Right cardiac atrium (tissue), 5 donors: ENCODE measurements around the gene DPYSL5. TPM values are rescaled to one million over a fixed set of nuclear protein-coding genes. Genes with fewer than 3 reads are reported as not detected.

Experiments
- ATAC-seq, 2 donors: fragments of 200-7000 bp; cut with Tn5 transposase; one replicate each; pipeline versions ENCODE4 v1.8.0 to v1.9.1; 2020; ENCODE audit warnings: moderate library complexity in 2 of 2, mild to moderate bottlenecking in 1 of 2
- DNase-seq, 3 donors: peaks; one replicate each; pipeline ENCODE4 v3.0.0-alpha.2; 2020
- H3K27ac ChIP-seq: one replicate; pipeline ENCODE4 v1.5.1; 2013; ENCODE audit warnings: mild to moderate bottlenecking, low read length, control low read depth, moderate library complexity
- H3K27me3 ChIP-seq: one replicate; pipeline ENCODE4 v1.6.1; 2013; ENCODE audit not compliant: control insufficient read depth, insufficient read depth
- H3K4me1 ChIP-seq: one replicate; pipeline ENCODE4 v1.6.1; 2013; ENCODE audit warnings: low read length; ENCODE audit not compliant: control insufficient read depth, insufficient read depth
- H3K4me3 ChIP-seq: one replicate; pipeline ENCODE4 v1.5.1; 2013; ENCODE audit warnings: low read length, control low read depth
- H3K9me3 ChIP-seq: one replicate; pipeline ENCODE4 v1.6.1; 2013; ENCODE audit warnings: low read length; ENCODE audit not compliant: control insufficient read depth
- WGBS: extraction: QIAGEN DNeasy Blood & Tissue Kit; methylation state at CpG from one replicate; pipeline ENCODE4 v1.1.7; 2013; 5-methylcytosine and 5-hydroxymethylcytosine counted together
- intact Hi-C, 4 donors: fragments of 100-400 bp; cut with DNase I; formaldehyde crosslinking; loops; one replicate each; pipeline versions ENCODE4 v1.11.0 to v1.14.0; 2022 to 2023
- polyA plus RNA-seq: library from polyadenylated mRNA; stranded (reverse); fragments of 200-250 nt; gene quantifications from one replicate; pipeline ENCODE4 v1.2.3, GENCODE V29; 2013
- total RNA-seq, 4 donors: library from RNA; stranded (reverse); fragmentation: NEBNext Ultra II Directional; extraction: Animal tissue kit (Norgen Biotek cat#: 25700); gene quantifications; one replicate each; pipeline ENCODE4 v1.2.1, GENCODE V29; 2021
- donor health status: healthy with polysubstance abuse.
- donor health status: DM: no; HTN: yes; CAD: no.
- donor health status: DM: no; HTN: no; CAD: no.
- donor health status: DM: no; HTN: yes; CAD: no; lungs with severe emphysema.
- donor health status: DM: yes; HTN: yes; CAD: no.

DPYSL5 gene
- total and polyA plus RNA-seq, 5 donors: 0.05 TPM; not detected in 4

DNA sequence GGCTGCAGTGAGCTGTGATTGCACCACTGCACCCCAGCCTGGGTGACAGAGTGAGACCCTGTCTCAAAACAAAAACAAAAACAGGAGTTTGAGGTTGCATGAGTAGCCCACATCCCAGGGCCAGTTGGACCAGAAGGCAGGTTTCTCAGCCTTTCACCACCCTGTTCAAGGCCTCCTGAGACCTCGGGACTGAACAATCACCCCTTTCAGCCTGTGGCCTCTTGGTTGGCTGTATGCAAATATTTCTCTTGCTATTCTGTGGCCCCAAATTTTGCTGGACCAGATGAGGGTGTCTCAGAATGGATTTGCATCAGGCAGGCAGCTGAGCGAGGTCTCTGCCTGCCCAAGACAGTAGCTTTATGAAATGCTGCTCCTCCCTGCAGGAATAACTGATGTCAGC lies 56.9 kb downstream of the DPYSL5 start:
- Histone ChIP-seq H3K9me3 (no peaks in the 10 kb centered on the region), H3K4me1 (no peaks in the 10 kb centered on the region), H3K27me3 (no peaks in the 10 kb centered on the region), H3K4me3 (no peak overlapping the region), H3K27ac (no peak overlapping the region)
- DNase-seq (no peak), ATAC-seq (no peak)
- intact Hi-C loops: no loop called here
- WGBS: 70% methylated on average over 2 of the region's 2 CpGs

DNA sequence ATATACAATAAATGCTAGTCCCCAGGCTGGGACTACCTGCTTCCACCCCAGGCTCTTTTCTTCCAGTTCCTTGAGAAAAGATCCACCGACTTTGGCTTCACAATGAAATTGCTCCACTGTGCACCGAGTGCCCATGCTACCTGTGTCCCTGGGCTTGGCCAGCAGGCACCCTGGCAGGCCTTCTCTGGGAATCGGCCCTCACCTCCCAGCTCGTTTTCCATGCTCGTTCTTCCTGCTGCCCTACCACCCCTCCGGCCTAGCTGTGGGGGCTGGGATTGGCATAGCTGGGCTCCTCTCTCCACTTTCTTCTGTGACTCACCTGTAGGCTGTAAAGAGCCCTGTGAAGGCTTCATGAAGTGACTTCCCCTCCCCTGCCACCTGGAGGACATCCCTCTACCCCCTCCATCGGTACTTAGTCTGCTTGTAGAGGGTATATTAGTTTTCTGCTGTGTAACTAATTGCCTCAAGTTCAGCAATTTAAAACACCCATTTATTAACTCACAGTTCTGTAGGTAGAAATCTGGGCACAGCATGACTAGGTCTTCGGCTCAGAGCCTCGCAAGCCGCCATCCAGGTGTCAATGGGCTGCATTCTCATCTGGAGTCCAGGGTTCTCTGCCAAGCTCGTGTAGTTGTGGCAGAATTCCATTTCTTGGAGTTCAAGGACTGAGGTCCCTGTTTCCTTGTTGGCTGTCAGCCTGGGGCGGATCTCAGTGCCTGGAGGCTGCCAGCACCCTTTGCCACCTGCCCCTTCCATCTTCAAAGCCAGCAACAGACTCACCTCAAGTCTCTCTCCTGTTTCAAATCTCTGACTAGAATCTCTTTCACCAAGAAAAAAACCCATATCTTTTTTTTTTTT lies 57.6 kb downstream of the DPYSL5 start:
- no peak overlapping the region for H3K27ac ChIP-seq
- no peak for ATAC-seq
- no peaks in the 10 kb centered on the region for H3K27me3 ChIP-seq
- no peaks in the 10 kb centered on the region for H3K4me1 ChIP-seq
- intact Hi-C loops: no loop called here
- peak in 1 of 3 donors; percentile 24 for DNase-seq
- 86% methylated on average over 12 of the region's 12 CpGs for WGBS
- no peaks in the 10 kb centered on the region for H3K9me3 ChIP-seq
- H3K4me3 ChIP-seq: no peak overlapping the region

DNA sequence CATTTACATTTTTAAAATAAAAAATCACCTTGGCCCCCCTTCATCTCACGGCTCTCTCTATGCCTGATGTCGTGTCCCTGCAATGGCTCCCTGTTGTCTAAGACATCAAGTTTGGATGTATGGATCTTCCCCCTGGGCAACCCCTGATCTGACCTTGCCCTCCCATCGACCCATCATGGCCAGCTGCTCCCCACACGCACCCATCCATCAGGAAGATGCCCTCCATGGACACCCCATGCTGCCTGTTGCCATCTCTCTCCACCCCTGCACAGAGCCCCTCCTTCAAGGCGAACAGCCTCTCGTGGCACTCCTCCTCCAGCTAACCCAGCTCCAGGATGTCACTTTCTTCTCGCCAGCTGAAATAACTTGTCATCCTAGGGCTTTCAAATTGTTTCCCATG lies 59.5 kb downstream of the DPYSL5 start:
- Histone ChIP-seq H3K27ac (no peak overlapping the region), H3K4me1 (no peaks in the 10 kb centered on the region), H3K27me3 (no peaks in the 10 kb centered on the region), H3K9me3 (no peaks in the 10 kb centered on the region), H3K4me3 (no peak overlapping the region)
- no peak for ATAC-seq
- DNase-seq: no peak
- intact Hi-C loops: no loop called here
- 69% methylated on average over 7 of the region's 7 CpGs for WGBS

DNA sequence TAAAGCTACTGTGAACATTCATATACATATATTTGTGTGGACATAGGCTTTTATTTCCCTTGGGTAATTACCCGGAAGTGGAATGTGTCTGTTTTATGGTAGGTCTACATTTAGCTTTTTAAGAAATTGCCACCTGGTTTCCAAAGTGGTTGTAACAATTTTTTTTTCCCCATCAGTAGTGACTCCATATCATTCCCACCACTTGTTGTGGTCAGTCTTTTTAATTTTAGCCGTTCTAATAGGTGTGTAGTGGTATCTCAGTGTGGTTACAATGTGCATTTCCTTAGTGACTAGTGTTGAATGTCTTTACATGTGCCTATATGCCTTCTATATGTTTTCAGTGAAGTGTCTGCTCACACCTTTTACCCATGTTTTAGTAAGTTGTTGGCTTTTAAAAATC lies 62.2 kb downstream of the DPYSL5 start:
- no peaks in the 10 kb centered on the region for H3K9me3 ChIP-seq
- no peak for DNase-seq
- H3K27me3 ChIP-seq: no peaks in the 10 kb centered on the region
- H3K27ac ChIP-seq: no peak overlapping the region
- no peak overlapping the region for H3K4me3 ChIP-seq
- H3K4me1 ChIP-seq: no peaks in the 10 kb centered on the region
- 91% methylated on average over 2 of the region's 2 CpGs for WGBS
- intact Hi-C loops: no loop called here
- no peak for ATAC-seq

DNA sequence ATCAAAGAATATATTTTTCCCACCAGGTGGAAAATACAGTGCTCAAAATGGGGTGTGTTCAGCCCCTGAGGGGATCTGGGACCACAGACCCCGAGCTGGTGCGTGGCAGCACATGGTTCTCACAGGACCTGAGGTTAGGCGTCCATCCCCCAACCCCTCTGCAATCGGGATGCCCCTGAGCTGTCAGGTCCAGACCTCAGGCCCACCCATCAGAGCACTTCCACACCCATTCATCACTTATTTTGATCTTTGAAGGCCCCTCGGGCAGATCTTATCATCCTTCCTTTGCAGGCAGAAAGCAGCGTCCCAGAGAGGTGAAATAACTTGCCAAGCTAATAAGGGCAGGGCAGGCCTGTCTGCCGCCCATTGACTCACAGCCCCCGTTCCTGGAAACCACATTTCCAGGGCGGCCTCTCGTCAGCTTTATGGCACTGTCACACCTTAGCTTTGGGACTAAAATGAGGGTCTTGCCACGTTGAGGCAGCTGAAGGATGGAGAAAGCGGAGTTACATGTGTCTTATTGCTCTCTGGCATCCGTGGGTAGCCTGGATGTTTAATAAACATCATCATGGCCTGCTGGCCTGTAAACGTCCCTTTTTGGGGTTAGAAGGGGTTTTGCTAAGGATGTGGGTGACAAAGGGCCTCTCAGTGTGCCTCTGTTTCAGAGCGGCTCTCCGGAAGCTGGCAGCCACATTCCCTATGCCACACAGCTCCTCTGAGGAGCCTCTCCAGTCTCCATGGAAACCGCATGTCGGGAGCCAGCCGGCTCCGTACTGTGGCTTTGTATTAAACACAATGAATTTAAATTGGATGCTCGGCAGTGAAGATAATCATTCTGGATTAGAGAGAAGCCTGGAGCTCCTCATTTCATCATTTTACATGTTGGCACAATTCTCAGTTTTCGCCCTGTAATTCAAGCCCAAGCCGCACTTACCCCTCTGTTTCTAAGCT lies 64.3 kb downstream of the DPYSL5 start:
- intact Hi-C loops: no loop called here
- Histone ChIP-seq H3K4me1 (no peaks in the 10 kb centered on the region), H3K4me3 (no peak overlapping the region), H3K27me3 (no peaks in the 10 kb centered on the region), H3K27ac (no peak overlapping the region), H3K9me3 (no peaks in the 10 kb centered on the region)
- ATAC-seq (no peak), DNase-seq (peak in 1 of 3 donors; percentile 24)
- WGBS: 61% methylated on average over 23 of the region's 23 CpGs

DNA sequence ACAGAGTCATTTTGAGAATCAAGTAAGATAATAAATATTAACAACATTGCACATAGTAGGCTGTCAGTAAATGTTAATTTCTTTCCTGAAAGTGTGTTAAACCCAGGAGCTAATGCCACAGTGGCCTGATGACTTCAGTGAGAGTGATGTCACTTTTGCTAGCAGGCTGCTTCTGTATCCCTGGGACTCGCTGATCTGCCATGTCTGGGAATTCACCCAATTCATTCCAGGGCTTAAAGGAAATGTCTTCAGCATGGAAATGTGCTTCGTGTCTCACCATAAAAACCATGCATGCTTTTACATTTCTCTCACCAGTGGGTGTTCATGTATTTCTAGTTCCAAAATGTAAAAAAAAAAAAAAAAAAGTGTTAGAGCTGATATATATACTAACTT lies 65.7 kb downstream of the DPYSL5 start:
- peak; percentile 74 to 87 for ATAC-seq

DNA sequence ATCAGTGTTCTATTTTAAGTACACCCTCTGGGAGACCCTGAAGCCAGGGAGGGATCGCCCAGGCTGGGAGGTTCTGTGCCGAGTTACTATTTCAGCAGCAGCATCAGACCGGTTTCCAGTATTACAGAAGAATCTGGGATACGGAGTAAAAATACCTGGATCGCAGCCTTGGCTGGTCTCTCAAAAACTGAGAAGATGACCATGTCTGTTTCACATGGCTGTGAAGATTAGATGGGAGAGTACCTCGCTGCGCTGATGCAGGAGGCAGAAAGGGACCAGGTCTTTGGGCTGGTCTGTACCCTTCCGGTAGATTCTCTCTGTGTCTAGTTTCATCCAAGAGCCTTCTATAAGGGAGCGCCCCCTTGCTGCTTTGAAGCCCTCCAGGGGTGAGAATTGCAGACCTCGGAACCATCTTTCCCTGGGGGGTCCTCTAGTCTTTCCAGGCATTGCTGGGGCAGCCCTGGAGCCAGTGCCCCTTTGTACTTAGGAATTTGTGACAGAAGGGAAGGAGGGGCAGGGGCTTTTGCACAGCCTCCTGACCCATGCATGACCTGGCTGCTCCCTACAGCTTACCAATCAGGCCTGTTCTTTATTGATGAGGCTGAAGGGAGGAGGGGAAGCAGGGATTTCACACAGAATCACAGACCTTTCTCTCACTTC lies 66.2 kb downstream of the DPYSL5 start:
- WGBS: 27% methylated on average over 10 of the region's 10 CpGs
- no peaks in the 10 kb centered on the region for H3K27me3 ChIP-seq
- no peaks in the 10 kb centered on the region for H3K4me1 ChIP-seq
- ATAC-seq (peak; percentile 53 to 60), DNase-seq (peak in 1 of 3 donors; percentile 33)
- intact Hi-C loops: no loop called here
- no peak overlapping the region for H3K4me3 ChIP-seq
- H3K27ac ChIP-seq: no peak overlapping the region
- H3K9me3 ChIP-seq: no peaks in the 10 kb centered on the region

More for the DNA sequence above, 65.7 kb downstream of the DPYSL5 start:
- H3K4me1 ChIP-seq: no peaks in the 10 kb centered on the region
- H3K9me3 ChIP-seq: no peaks in the 10 kb centered on the region
- H3K27ac ChIP-seq: no peak overlapping the region
- peak in 1 of 3 donors; percentile 29 for DNase-seq
- no peak overlapping the region for H3K4me3 ChIP-seq
- WGBS: 20% methylated on average over 2 of the region's 2 CpGs
- H3K27me3 ChIP-seq: no peaks in the 10 kb centered on the region
- intact Hi-C loops: no loop called here

DNA sequence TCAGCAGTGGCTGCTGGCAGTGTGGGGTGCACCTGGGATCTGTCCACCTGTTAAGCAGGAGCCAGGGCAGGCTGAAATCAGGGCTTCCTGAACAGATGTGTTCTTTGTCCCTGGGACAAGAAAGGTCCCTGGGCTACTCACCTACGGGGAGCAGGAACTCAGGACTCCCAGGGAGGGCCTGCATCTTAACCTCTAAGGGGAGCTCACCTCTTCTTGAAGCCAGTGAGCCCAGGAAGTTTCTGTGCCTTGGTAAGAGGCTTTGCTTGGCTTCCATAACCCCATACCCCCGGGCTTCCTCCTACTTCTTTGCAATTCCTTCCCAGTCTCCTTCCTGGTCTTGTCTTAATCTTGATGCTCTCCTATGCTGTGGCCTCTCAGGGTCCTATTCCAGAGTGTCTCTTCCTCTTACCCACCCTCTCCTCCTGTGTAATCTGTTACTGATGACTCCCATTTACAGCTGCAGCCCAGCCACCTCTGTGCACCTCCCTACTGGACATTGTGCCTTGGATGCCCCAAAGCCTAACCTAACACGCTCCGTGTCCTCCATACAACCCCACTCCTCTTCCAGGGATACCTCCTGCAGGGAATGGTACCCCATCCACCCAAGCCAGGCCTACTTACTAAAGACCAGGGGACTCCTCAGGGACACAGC lies 66.9 kb downstream of the DPYSL5 start:
- Histone ChIP-seq H3K4me3 (no peak overlapping the region), H3K27ac (no peak overlapping the region), H3K9me3 (no peaks in the 10 kb centered on the region), H3K4me1 (no peaks in the 10 kb centered on the region), H3K27me3 (no peaks in the 10 kb centered on the region)
- ATAC-seq: peak in 1 of 2 donors; percentile 33
- intact Hi-C loops: no loop called here
- DNase-seq: no peak
- 77% methylated on average over 4 of the region's 4 CpGs for WGBS

DNA sequence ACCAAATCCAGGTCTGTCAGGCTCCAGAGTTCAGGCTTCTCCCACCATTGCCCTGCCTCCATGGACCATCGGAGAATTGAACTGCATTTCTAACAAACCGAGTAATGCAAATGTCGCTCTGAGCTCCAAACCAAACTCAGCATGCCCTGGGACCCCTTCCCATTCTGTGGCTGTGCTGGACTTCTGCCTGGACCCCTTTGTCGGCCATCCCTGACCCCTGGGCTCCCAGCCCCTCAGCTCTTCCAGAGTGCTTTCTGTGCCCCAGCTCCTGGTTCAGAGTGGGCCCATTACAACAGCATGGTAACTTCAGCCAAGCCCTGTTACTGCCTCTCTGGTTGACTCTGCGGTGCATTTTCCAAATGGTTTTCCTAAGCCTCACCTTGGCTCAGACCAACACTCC lies 67.4 kb downstream of the DPYSL5 start:
- 93% methylated on average over 5 of the region's 5 CpGs for WGBS
- DNase-seq (no peak), ATAC-seq (no peak)
- H3K4me1 ChIP-seq: no peaks in the 10 kb centered on the region
- no peaks in the 10 kb centered on the region for H3K27me3 ChIP-seq
- intact Hi-C loops: no loop called here
- H3K9me3 ChIP-seq: no peaks in the 10 kb centered on the region
- H3K4me3 ChIP-seq: no peak overlapping the region
- no peak overlapping the region for H3K27ac ChIP-seq

DNA sequence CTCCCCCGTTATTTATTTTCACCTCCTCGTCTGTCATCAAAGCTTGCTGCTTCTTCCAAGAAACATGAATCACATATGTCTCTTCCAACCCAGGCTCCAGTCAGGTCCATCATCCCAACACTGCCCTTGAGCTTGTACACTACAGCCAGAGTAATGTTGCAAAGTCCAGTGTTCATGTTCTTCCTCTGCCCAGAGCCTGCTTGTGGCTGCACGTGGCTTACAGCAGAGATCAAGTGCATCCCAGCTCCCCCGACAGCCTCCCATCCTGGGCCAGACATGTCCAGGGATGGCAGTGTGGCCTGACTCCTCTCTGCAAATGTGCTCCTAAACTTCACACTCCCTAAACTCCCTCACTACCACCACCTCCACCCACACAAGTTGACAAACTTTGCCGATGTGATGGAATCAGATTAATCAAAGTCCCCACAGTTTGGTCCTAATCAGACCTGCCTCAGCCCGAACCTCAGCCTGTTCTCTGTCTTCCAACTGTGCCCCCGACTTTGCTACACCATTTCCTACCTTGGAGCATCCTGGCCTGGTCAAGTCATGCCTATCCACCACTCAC lies 68.3 kb downstream of the DPYSL5 start:
- H3K27me3 ChIP-seq: no peaks in the 10 kb centered on the region
- intact Hi-C loops: no loop called here
- no peak overlapping the region for H3K4me3 ChIP-seq

More for the DNA sequence above, 68.3 kb downstream of the DPYSL5 start:
- H3K27ac ChIP-seq: no peak overlapping the region
- ATAC-seq (no peak), DNase-seq (no peak)
- no peaks in the 10 kb centered on the region for H3K4me1 ChIP-seq
- no peaks in the 10 kb centered on the region for H3K9me3 ChIP-seq
- 82% methylated on average over 7 of the region's 7 CpGs for WGBS
